Stimulated activated naive CD4-positive, alpha-beta T cell treated with Interleukin-2 at 50 U/mL for 16 hours (primary cell): Measurements from ENCODE around the gene DTNB.
"Not testable (repeated sequence)": the region's sequence is repeated elsewhere in the genome, so short reads cannot be mapped to it uniquely, and the experiment has no call there.

ENCODE experiments used
- DNase-seq: peaks from one replicate; lab custom pipeline; 2025; lab: John Stamatoyannopoulos, UW

Gene DTNB

GRCh38 chr2:25587361-25587760 is 86.0 kb downstream of the DTNB start:
- DNase-seq, result peak; percentile 11

GRCh38 chr2:25586726-25587144 is 86.6 kb downstream of the DTNB start:
- peak; percentile 15 for DNase-seq

GRCh38 chr2:25585189-25585588 is 88.2 kb downstream of the DTNB start:
- no peak for DNase-seq

DNA sequence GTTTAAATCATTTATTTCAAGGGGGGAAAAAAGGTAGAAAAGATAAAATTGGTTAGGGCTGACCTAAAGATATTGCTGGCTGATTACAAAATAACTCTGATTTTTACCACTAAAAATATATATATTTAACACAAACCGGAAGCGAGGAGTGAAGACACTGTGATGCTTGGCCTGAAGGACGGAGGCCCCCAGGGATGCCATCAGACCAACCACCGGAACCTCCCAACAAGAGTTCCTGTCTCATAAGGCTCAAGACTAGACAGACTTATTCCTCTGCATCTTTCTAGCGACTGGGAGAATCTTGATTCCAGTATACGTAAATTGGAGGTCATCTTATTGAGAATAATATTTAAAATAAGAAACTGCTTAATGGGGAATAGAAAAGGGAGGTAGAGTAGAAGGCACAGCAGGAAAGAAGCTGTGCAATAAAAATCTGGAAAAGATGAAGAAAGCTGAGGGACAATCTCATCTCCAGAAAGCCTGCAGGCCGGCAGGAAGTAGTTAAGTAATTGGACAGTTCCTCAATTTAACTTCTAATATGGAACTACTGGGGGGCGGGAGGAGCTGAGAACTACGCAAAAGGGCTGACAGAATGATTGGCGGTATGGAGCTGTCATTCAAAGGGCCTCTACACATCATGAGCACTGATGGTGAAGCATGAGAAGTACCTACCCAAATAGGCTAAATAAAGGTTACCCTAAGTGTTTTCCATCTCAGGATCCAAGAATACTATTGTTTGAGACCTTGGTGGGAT is 91.1 kb downstream of the DTNB start:
- DNase-seq, result no peak

DNA sequence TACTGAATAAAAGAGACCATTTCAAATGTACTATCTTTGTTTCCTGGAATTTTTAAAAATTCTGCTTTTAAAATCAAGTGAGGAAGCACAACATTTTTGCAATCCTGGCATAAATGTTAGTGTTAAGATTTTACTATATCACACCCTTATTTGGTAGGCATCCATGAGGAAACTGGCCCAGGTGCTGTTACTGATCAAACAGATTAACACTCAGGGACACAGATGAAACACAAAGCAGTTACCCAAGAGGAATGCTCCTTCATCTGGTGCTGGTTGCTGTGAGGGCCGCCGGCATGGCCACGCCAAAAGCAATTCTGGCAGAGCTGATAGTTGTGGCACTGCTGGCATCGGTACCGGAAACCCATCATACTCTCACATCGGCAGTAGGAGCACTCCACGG is 96.8 kb downstream of the DTNB start:
- no peak for DNase-seq

- DNase-seq, result no peak
These were observed 100.7 kb downstream of the DTNB start for GRCh38 chr2:25572638-25573037.

DNA sequence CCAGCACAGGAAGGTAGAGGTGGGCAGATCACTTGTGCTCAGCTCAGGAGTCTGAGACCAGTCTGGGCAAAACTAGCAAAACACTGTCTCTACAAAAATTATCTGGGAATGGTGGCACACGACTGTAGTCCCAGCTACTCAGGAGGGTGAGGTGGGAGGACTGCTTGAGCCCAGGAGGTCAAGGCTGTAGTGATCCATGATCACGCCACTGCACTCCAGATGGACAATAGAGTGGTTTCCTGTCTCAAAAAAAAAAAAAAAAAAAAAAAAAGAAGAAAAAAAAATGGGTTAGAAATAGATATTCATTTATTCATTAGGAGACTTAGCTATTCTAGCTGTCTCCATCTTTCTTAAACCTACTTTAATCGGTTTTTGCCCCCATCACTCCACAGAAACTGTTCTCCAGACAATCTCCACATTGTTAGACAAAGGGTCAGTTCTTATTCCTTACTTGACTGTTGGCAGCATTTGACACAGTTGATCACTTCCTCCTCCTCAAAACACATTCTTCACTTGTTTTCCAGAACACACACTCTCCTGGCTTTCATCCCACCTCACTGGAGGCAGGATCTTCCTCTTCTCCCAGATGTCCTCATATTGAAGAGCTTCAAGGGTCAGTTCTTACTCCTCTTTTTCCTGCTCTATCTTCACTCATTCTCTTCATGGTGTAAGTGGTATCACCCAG is 103.1 kb downstream of the DTNB start:
- DNase-seq, result no peak

- DNase-seq, result no peak
These were observed 106.0 kb downstream of the DTNB start for GRCh38 chr2:25567406-25567805.

DNA sequence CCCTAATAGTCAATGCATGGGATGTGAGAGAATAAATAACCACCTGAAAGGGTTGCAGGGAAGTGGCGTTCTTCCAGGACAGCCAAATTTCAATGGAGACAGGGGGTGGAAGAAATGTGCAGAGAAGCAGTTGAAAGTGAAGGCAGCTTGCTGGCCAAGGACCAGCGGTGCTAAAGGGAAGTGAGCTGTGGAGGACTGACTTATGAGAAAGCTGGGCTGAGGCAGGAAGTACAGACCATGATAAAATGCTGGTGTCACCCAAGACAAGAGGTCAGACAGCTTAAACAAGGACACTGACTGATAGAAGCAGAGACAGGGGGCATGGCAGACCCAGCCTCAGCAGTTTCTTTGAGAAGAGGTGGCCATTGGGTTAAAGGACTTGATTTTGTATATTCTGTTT is 106.7 kb downstream of the DTNB start:
- DNase-seq, result no peak

- no peak for DNase-seq
These were observed 107.3 kb downstream of the DTNB start for GRCh38 chr2:25566094-25566493.

DNA sequence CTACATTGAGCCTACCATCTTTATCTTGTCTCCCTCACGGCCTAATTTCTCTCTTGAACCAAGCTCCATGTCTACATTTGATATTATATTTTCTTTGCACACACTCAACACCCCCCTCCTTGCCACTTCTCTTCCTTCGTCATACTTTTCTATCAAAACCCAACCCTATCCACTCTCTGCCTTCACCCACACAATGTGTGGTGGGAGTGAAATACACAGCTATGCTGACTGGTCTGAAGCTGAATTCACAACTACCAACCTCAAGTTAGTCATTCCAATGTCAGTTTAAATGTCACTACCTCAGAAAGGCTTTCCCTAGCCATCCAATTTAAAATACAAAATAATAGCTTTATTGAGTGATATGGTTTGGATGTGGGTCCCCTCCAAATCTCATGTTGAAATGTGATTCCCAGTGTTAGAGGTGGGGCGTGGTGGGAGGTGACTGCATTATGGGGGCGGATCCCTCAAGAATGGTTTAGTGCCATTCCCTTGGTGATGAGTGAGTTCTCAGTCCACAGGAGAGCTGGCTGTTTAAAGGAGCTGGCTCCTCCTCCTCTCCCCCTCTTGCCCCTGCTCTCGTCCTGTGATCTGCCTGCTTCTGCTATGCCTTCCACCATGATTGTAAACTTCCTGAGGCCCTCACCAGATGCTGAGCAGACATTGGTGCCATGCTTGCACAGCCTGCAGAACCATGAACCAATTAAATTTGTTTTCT is 112.1 kb downstream of the DTNB start:
- peak; percentile 26 for DNase-seq

- DNase-seq, result no peak
These were observed 114.2 kb downstream of the DTNB start for GRCh38 chr2:25559148-25559547.

GRCh38 chr2:25558262-25558661 is 115.1 kb downstream of the DTNB start:
- DNase-seq, result peak; percentile 26

- no peak for DNase-seq
These were observed 116.0 kb downstream of the DTNB start for GRCh38 chr2:25557179-25558036.

GRCh38 chr2:25552318-25552717 is 121.1 kb downstream of the DTNB start:
- DNase-seq, result no peak

- DNase-seq, result no peak
These were observed 122.1 kb downstream of the DTNB start for GRCh38 chr2:25551316-25551715.

DNA sequence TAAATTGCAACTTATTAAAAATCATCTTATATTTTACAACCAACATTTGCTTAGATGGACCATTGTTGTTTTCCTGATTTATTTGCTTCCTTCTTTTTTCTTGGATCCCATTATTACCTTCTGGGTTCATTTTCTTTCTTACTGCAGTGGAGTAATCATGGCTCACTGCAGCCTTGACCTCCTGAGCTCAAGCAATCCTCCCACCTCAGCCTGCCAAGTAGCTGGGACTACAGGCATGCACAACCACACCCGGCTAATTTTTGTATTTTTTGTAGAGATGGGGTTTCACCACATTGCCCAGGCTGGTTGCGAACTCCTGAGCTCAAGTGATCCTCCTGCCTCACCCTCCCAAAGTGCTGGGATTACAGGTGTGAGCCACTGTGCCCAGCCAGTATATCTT is 123.8 kb downstream of the DTNB start:
- DNase-seq, result not testable (repeated sequence)

DNA sequence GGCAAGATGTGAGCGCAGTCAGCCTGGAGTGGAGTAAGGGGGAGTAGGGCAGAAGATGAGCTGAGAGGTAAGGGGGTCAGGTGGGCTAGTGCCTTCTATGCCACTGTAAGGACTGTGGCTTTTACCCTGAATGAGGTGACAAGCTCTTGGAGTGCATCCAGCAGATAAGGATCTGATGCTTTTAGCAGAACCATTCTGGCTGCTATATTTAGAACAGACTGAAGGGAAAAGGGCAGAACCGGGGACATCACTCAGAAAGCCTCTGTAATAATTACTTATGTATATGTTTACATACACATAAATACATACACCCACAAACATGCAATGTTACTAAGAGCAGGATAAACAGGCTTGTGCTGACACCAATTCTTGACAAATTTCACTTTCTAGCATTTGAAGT is 124.8 kb downstream of the DTNB start:
- no peak for DNase-seq

DNA sequence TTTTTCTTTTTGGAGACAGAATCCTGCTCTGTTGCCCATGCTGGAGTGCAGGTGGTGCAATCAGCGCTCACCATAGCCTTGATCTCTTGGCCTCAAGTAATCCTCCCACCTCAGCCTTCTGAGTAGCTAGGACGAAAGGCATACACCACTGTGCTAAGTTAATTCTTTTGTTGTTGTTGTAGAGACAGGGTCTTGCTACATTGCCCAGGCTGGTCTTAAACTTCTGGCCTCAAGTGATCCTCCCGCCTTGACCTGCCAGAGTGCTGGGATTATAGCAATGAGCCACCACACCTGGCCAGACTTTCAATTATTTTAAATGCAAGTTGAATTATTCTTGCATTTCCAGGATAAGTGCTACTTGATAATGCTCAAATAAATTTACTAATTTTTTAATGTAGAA is 126.5 kb downstream of the DTNB start:
- DNase-seq, result no peak

- no peak for DNase-seq
These were observed 127.5 kb downstream of the DTNB start for GRCh38 chr2:25545899-25546298.

DNA sequence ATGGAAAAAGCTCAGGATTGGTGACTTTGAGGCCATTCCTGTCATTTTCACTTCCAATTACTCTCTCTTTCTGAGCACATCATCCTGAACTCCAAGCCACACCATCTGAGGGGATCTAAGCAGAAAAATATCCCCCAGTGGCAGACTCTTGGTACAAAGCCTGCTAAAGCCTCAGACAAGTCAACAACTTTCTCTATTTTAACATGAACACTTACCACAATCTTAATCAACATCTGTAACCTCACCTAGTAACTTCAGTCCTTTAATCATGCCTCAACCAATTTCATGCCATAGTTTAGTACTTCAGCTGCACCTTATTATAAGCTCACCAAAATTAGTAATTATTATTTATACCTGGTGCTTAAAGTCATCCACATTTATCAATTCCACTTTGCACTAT is 128.9 kb downstream of the DTNB start:
- no peak for DNase-seq

DNA sequence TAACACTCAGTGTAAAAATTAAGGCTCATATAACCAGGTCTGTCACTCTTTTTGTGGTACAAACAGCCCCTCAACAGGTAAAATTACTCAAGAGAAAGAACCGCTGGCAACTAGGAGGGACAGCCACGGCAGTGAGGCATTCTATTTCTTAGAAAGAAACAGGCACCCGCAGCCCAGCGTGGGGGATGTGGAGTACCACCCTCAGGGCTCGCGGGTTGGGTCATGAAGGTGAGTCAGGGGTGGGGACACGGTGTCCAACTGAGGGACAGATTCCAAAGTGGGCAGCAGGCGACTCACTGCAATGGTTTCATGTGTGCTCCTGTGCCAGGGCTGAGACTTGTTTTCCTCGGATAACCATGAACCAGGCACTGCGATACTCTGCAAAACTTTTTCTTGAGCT is 129.4 kb downstream of the DTNB start:
- no peak for DNase-seq
